A549 (cell line): Measurements from ENCODE around the gene NTM. TPM values are rescaled to one million over a fixed set of nuclear protein-coding genes. Genes with fewer than 3 reads are reported as not detected.

Source experiments
- ATAC-seq, 2 experiments: fragments of 200-7000 bp in 1 of 2; fragments of >200 bp in 1 of 2; cut with Nextera tagmentation in 1 of 2; cut with Tn5 transposase in 1 of 2; 3 replicates each; pipeline versions ENCODE4 v1.8.0 to v1.9.1; 2018 to 2020; ENCODE audit warnings: mild to moderate bottlenecking in 1 of 2, moderate library complexity in 1 of 2
- CTCF ChIA-PET: fragments of 300-600 bp; sonication (Branson Sonifier 250); formaldehyde crosslinking; extraction: SDS; loops from one replicate; lab custom pipeline; 2021; ENCODE audit warnings: antibody characterized with exemption, inconsistent platforms; lab: Yijun Ruan, JAX
- POLR2A ChIA-PET: fragments of 350-600 bp; formaldehyde crosslinking; extraction: SDS; loops from one replicate; lab custom pipeline; 2021; ENCODE audit warnings: antibody characterized with exemption, inconsistent platforms; lab: Yijun Ruan, JAX
- DNase-seq, 2 experiments: peaks; one replicate each; pipeline versions ENCODE4 v3.0.0 to v3.0.0-alpha.2; 2011 to 2016; ENCODE audit warnings: low read depth in 1 of 2, low spot score in 1 of 2
- FAIRE-seq: peaks from 2 replicates; lab custom pipeline; 2011; peaks lifted over from hg19 to GRCh38; lab: Jason Lieb, UNC
- H3K27ac ChIP-seq, 2 experiments: fragments of >200 bp; sonication (Bioruptor Twin); formaldehyde crosslinking; 3 replicates each; pipeline ENCODE4 v1.5.1; 2016 to 2017
- H3K4me1 ChIP-seq: fragments of >200 bp; sonication (Bioruptor Twin); formaldehyde crosslinking; 3 replicates; pipeline ENCODE4 v1.6.1; 2016
- H3K4me2 ChIP-seq: fragments of >200 bp; sonication (Bioruptor Twin); formaldehyde crosslinking; 3 replicates; pipeline ENCODE4 v1.6.1; 2016
- H3K4me3 ChIP-seq: fragments of >200 bp; sonication (Bioruptor Twin); formaldehyde crosslinking; 3 replicates; pipeline ENCODE4 v1.5.1; 2016
- H3K9me3 ChIP-seq: fragments of >200 bp; sonication (Bioruptor Twin); formaldehyde crosslinking; 3 replicates; pipeline ENCODE4 v1.6.1; 2016
- CBX2 ChIP-seq: fragments of 200-600 bp; sonication (generic); IDR thresholded peaks from 2 replicates; pipeline ENCODE4 v1.6.1; 2016; ENCODE audit warnings: low read depth, mild to moderate bottlenecking, borderline replicate concordance
- CBX8 ChIP-seq: fragments of 200-600 bp; sonication (generic); IDR thresholded peaks from 2 replicates; pipeline ENCODE4 v1.6.1; 2016
- CTCF ChIP-seq: fragments of >200 bp; sonication (Bioruptor Twin); formaldehyde crosslinking; IDR thresholded peaks from 3 replicates; pipeline ENCODE4 v1.5.1; 2016
- FOSB ChIP-seq: fragments of 250-450 bp; sonication (Bioruptor Pico); IDR thresholded peaks from 2 replicates; pipeline ENCODE4 v1.5.0; 2020; ENCODE audit warnings: mild to moderate bottlenecking, moderate library complexity
- FOXS1 ChIP-seq: fragments of 250-450 bp; sonication (Bioruptor Pico); IDR thresholded peaks from 2 replicates; pipeline ENCODE4 v1.5.0; 2020; ENCODE audit warnings: mild to moderate bottlenecking, moderate library complexity
- HDAC2 ChIP-seq: fragments of 200-600 bp; sonication (generic); IDR thresholded peaks from 2 replicates; pipeline ENCODE4 v1.6.1; 2016
- HEYL ChIP-seq: fragments of 250-450 bp; sonication (Bioruptor Pico); IDR thresholded peaks from 2 replicates; pipeline ENCODE4 v1.8.0; 2021; ENCODE audit warnings: mild to moderate bottlenecking, moderate library complexity
- HOXA7 ChIP-seq: fragments of 250-450 bp; sonication (Bioruptor Pico); IDR thresholded peaks from 2 replicates; pipeline ENCODE4 v1.5.0; 2020; ENCODE audit warnings: mild to moderate bottlenecking, moderate library complexity
- HOXB5 ChIP-seq: fragments of 250-450 bp; sonication (Bioruptor Pico); IDR thresholded peaks from 2 replicates; pipeline ENCODE4 v1.5.0; 2020; ENCODE audit warnings: mild to moderate bottlenecking, moderate library complexity
- JUNB ChIP-seq: fragments of >200 bp; sonication (Bioruptor Twin); formaldehyde crosslinking; IDR thresholded peaks from 2 replicates; pipeline ENCODE4 v1.6.1; 2016
- NR3C1 ChIP-seq: fragments of >200 bp; sonication (Bioruptor Twin); formaldehyde crosslinking; IDR thresholded peaks from 3 replicates; pipeline ENCODE4 v1.6.1; 2017
- POLR2A ChIP-seq: IDR thresholded peaks from 2 replicates; pipeline ENCODE4 v1.6.1; 2012; ENCODE audit warnings: mild to moderate bottlenecking, low read length
- POLR2AphosphoS2 ChIP-seq: conservative IDR thresholded peaks from 2 replicates; pipeline ENCODE4 v1.6.1; 2012; ENCODE audit warnings: low read length, improper control_type of control experiment, inconsistent platforms
- RAD21 ChIP-seq, 2 experiments: fragments of >200 bp in 1 of 2; sonication (Bioruptor Twin) in 1 of 2; formaldehyde crosslinking in 1 of 2; IDR thresholded peaks in 1 of 2; conservative IDR thresholded peaks in 1 of 2; 2 replicates in 1 of 2; 3 replicates in 1 of 2; pipeline ENCODE4 v1.6.1; 2012 to 2018; ENCODE audit warnings: inconsistent platforms in 1 of 2
- REST ChIP-seq: fragments of 200-600 bp; sonication (generic); IDR thresholded peaks from 2 replicates; pipeline ENCODE4 v1.6.1; 2016; ENCODE audit warnings: antibody characterized with exemption, mild to moderate bottlenecking, moderate library complexity
- ZC3H11A ChIP-seq: fragments of 450-650 bp; IDR thresholded peaks from 2 replicates; pipeline ENCODE4 v1.6.1; 2014; ENCODE audit warnings: antibody characterized with exemption, mild to moderate bottlenecking
- ZNF302 ChIP-seq: fragments of 250-450 bp; sonication (Bioruptor Pico); IDR thresholded peaks from 2 replicates; pipeline ENCODE4 v1.9.0; 2021; ENCODE audit warnings: inconsistent platforms, mild to moderate bottlenecking, moderate library complexity
- ZSCAN20 ChIP-seq: fragments of 250-450 bp; sonication (Bioruptor Pico); IDR thresholded peaks from 2 replicates; pipeline ENCODE4 v1.8.0; 2022; ENCODE audit warnings: mild to moderate bottlenecking, moderate library complexity
- WGBS: methylation state at CpG from one replicate; pipeline ENCODE4 v1.1.6; 2017; ENCODE audit errors: missing lambda C conversion rate; 5-methylcytosine and 5-hydroxymethylcytosine counted together
- polyA plus RNA-seq, 4 experiments: library from polyadenylated mRNA; depleted of rRNA in 3 of 4; stranded (reverse); fragments of >200 nt; fragmentation: RNase III in 1 of 4; extraction: RNeasy Plus Mini Kit Qiagen cat#74134 plus additional on column Dnase treatment in 1 of 4; gene quantifications; 2 replicates in 3 of 4; 3 replicates in 1 of 4; pipeline ENCODE4 v1.2.3, GENCODE V29; 2011 to 2017

Gene NTM
- polyA plus RNA-seq, 2 of the 4 experiments (the other 2 are of a cell fraction) = not detected

DNA sequence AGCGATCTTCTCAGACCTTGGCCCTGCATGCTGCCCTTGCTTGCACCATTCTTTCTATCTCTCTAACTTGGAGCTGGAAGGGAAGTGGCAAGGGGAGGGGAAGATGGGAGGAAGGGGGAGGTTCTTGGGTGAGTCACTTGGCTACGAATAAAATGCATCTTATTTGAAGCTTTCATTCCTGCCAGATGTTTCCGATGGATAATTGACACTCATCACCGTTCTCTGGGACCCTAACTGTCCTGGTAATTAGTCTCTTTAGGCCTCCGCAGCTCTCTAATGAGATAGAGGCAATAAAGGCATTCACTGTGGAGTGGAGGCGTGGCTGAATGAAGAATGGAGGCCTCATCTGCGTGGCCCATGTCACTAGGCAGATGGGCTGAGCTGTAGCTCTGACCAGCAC lies 960.1 kb downstream of the NTM start:
- no peak overlapping the region for H3K4me2 ChIP-seq
- H3K9me3 ChIP-seq = no peaks in the 10 kb centered on the region
- no peak overlapping the region for H3K27ac ChIP-seq
- TF ChIP-seq CTCF (no peak), HDAC2 (no peak), RAD21 (conservative IDR thresholded peaks at IDR 0.05 in 1 of 2, IDR thresholded peaks at IDR 0.05 in 1 of 2) (no peak), POLR2A (no peak), ZSCAN20 (CRISPR knock-in tag) (no peak), CBX2 (no peak)
- H3K4me1 ChIP-seq = no peaks in the 10 kb centered on the region
- no peak for FAIRE-seq
- WGBS = 11% methylated on average over 7 of the region's 7 CpGs
- CTCF ChIA-PET = no interaction called here
- H3K4me3 ChIP-seq = no peak overlapping the region
- ATAC-seq = no peak
- POLR2A ChIA-PET = no interaction called here
- DNase-seq = no peak

GRCh38 chr11:132332521-132332920 lies 962.1 kb downstream of the NTM start:
- no peak for FAIRE-seq
- TF ChIP-seq ZC3H11A = no peak
- no peak for TF ChIP-seq FOSB (CRISPR knock-in tag)
- TF ChIP-seq HEYL (CRISPR knock-in tag) = no peak
- TF ChIP-seq FOXS1 (CRISPR knock-in tag) = no peak
- TF ChIP-seq POLR2AphosphoS2 = no peak
- no peak for TF ChIP-seq NR3C1
- TF ChIP-seq, all 56 proteins: peak for 0
- ChIA-PET CTCF (no interaction called here), POLR2A (no interaction called here)
- Histone ChIP-seq H3K4me1 (no peaks in the 10 kb centered on the region), H3K4me3 (no peak overlapping the region), H3K27ac (no peak overlapping the region), H3K4me2 (no peak overlapping the region), H3K9me3 (no peaks in the 10 kb centered on the region)
- ATAC-seq (no peak), DNase-seq (no peak)
- 0% methylated on average over 4 of the region's 9 CpGs for WGBS

DNA sequence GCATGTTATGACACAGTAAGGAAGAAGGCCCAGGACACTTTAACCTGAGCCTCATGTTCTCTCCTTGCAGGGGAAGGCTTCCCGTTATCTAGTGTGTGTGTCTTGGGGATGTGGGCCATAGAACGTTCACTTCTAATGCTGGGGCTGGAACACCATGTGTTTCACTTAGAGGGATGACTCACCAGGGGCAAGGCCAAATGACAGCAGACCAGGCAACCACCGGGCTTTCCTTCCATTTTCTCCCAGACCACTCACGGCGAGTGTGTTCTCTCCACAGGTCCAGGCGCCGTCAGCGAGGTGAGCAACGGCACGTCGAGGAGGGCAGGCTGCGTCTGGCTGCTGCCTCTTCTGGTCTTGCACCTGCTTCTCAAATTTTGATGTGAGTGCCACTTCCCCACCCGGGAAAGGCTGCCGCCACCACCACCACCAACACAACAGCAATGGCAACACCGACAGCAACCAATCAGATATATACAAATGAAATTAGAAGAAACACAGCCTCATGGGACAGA lies 964.4 kb downstream of the NTM start:
- 29% methylated on average over 14 of the region's 15 CpGs for WGBS
- FAIRE-seq = no peak
- CTCF ChIA-PET = no interaction called here

More for the DNA sequence above, 964.4 kb downstream of the NTM start:
- POLR2A ChIA-PET = no interaction called here
- no peak overlapping the region for H3K4me2 ChIP-seq
- no peaks in the 10 kb centered on the region for H3K9me3 ChIP-seq
- TF ChIP-seq RAD21 (conservative IDR thresholded peaks at IDR 0.05 in 1 of 2, IDR thresholded peaks at IDR 0.05 in 1 of 2) (no peak), CBX8 (no peak), HOXA7 (no peak), POLR2A (no peak), ZNF302 (CRISPR knock-in tag) (no peak), ZC3H11A (no peak), REST (no peak), JUNB (no peak), HOXB5 (CRISPR knock-in tag) (no peak)
- ATAC-seq = no peak
- DNase-seq = no peak
- H3K27ac ChIP-seq = no peak overlapping the region
- H3K4me3 ChIP-seq = no peak overlapping the region
- no peaks in the 10 kb centered on the region for H3K4me1 ChIP-seq
